SK-N-SH (cell line): ENCODE measurements around the gene AP1B1. TPM values are rescaled to one million over a fixed set of nuclear protein-coding genes. Genes with fewer than 3 reads are reported as not detected.
A peak's percentile ranks its signal among the peaks of the same experiment; 100 is the strongest.

Experiments used
- CTCF ChIA-PET: fragments of 300-600, 350-600 bp; formaldehyde crosslinking; extraction: SDS; loops from one replicate; lab custom pipeline; 2021; lab: Yijun Ruan, JAX
- POLR2A ChIA-PET: fragments of 350-600 bp; sonication (Branson Sonifier 250); formaldehyde crosslinking; extraction: SDS; loops from one replicate; lab custom pipeline; 2020; ENCODE audit warnings: antibody characterized with exemption, inconsistent platforms; lab: Yijun Ruan, JAX
- DNase-seq: peaks from one replicate; pipeline ENCODE4 v3.0.0; 2012
- H2AFZ ChIP-seq: fragments of 200-600 bp; sonication (generic); 2 replicates; pipeline ENCODE4 v1.8.1; 2016; ENCODE audit warnings: antibody characterized with exemption, mild to moderate bottlenecking, low read depth
- H3F3A ChIP-seq: fragments of 200-600 bp; sonication (generic); replicated peaks from 2 replicates; pipeline ENCODE3; 2016; ENCODE audit warnings: antibody characterized with exemption, mild to moderate bottlenecking; ENCODE audit not compliant: insufficient read depth
- H3K27ac ChIP-seq, 2 experiments: fragments of 200-500 bp in 1 of 2; fragments of 200-600 bp in 1 of 2; sonication (Bioruptor generic) in 1 of 2; sonication (generic), shearing (Covaris generic) in 1 of 2; 2 replicates each; pipeline versions ENCODE4 v1.5.1 to v1.6.1; 2014 to 2016; ENCODE audit warnings: low read depth in 2 of 2, inconsistent platforms in 1 of 2, low read length in 1 of 2, mild to moderate bottlenecking in 1 of 2, mixed read lengths in 1 of 2
- H3K27me3 ChIP-seq: fragments of 200-600 bp; sonication (generic), shearing (Covaris generic); 2 replicates; pipeline ENCODE4 v1.6.1; 2016; ENCODE audit warnings: mixed run types; ENCODE audit not compliant: insufficient read depth
- H3K36me3 ChIP-seq, 2 experiments: fragments of 200-500 bp in 1 of 2; fragments of 200-600 bp in 1 of 2; sonication (Bioruptor generic) in 1 of 2; sonication (generic) in 1 of 2; replicated peaks in 1 of 2; 2 replicates each; pipeline versions ENCODE3 to v1.5.1; 2014 to 2016; ENCODE audit warnings: low read length in 1 of 2, mild to moderate bottlenecking in 1 of 2; ENCODE audit not compliant: insufficient read depth in 2 of 2, control insufficient read depth in 1 of 2
- H3K4me1 ChIP-seq, 2 experiments: fragments of 200-500 bp in 1 of 2; fragments of 200-600 bp in 1 of 2; sonication (Bioruptor generic) in 1 of 2; sonication (generic), shearing (Covaris generic) in 1 of 2; 2 replicates each; pipeline versions ENCODE4 v1.5.1 to v1.6.1; 2014 to 2016; ENCODE audit warnings: low read depth in 1 of 2, low read length in 1 of 2, mixed run types in 1 of 2; ENCODE audit not compliant: insufficient read depth in 2 of 2, control insufficient read depth in 1 of 2
- H3K4me2 ChIP-seq: fragments of 200-600 bp; sonication (generic), shearing (Covaris generic); 2 replicates; pipeline ENCODE4 v1.6.1; 2017; ENCODE audit warnings: mixed run types
- H3K4me3 ChIP-seq, 2 experiments: fragments of 200-500 bp in 1 of 2; fragments of 200-600 bp in 1 of 2; sonication (Bioruptor generic) in 1 of 2; sonication (generic), shearing (Covaris generic) in 1 of 2; 2 replicates each; pipeline versions ENCODE4 v1.5.1 to v1.8.1; 2014 to 2016; ENCODE audit warnings: low read depth in 2 of 2, inconsistent platforms in 1 of 2, low read length in 1 of 2, mild to moderate bottlenecking in 1 of 2, mixed read lengths in 1 of 2, moderate library complexity in 1 of 2
- H3K79me2 ChIP-seq: fragments of 200-600 bp; sonication (generic); 2 replicates; pipeline ENCODE4 v1.8.1; 2017; ENCODE audit warnings: mild to moderate bottlenecking; ENCODE audit not compliant: insufficient read depth
- H3K9ac ChIP-seq: fragments of 200-600 bp; sonication (generic); 2 replicates; pipeline ENCODE4 v1.6.1; 2017; ENCODE audit warnings: mixed run types
- H3K9me2 ChIP-seq: fragments of 200-600 bp; sonication (generic); 2 replicates; pipeline ENCODE4 v1.6.1; 2017; ENCODE audit warnings: mixed run types
- H3K9me3 ChIP-seq: fragments of 200-600 bp; sonication (generic); 2 replicates; pipeline ENCODE4 v1.6.1; 2017; ENCODE audit warnings: mixed run types, mild to moderate bottlenecking, moderate library complexity
- H4K20me1 ChIP-seq: fragments of 200-600 bp; sonication (generic); 2 replicates; pipeline ENCODE4 v1.6.1; 2017; ENCODE audit warnings: mild to moderate bottlenecking, mixed run types; ENCODE audit not compliant: insufficient read depth
- CHD2 ChIP-seq: fragments of 150-350 bp; IDR thresholded peaks from 2 replicates; pipeline ENCODE4 v1.6.1; 2018; ENCODE audit warnings: low read length; ENCODE audit not compliant: partially characterized antibody
- JUND ChIP-seq: IDR thresholded peaks from 2 replicates; pipeline ENCODE4 v1.4.0; 2012
- MXI1 ChIP-seq: IDR thresholded peaks from 2 replicates; pipeline ENCODE4 v1.6.1; 2012; ENCODE audit warnings: mild to moderate bottlenecking, low read depth, low read length, improper control_type of control experiment
- POLR2AphosphoS5 ChIP-seq: IDR thresholded peaks from 2 replicates; pipeline ENCODE4 v1.6.1; 2012; ENCODE audit warnings: low read depth, low read length
- RAD21 ChIP-seq: IDR thresholded peaks from 2 replicates; pipeline ENCODE4 v1.6.1; 2012; ENCODE audit warnings: mild to moderate bottlenecking, low read length
- RCOR1 ChIP-seq: fragments of 150-350 bp; IDR thresholded peaks from 2 replicates; pipeline ENCODE4 v1.6.1; 2017; ENCODE audit warnings: antibody characterized with exemption, low read length
- RXRA ChIP-seq: IDR thresholded peaks from 2 replicates; pipeline ENCODE4 v1.4.0; 2012; ENCODE audit warnings: low read depth, mild to moderate bottlenecking, borderline replicate concordance
- SIN3A ChIP-seq: IDR thresholded peaks from 2 replicates; pipeline ENCODE4 v1.6.1; 2012; ENCODE audit warnings: low read depth, mild to moderate bottlenecking, low read length, moderate library complexity, borderline replicate concordance
- TCF12 ChIP-seq: IDR thresholded peaks from 2 replicates; pipeline ENCODE4 v1.4.0; 2012
- TEAD4 ChIP-seq: IDR thresholded peaks from 2 replicates; pipeline ENCODE4 v1.4.0; 2012; ENCODE audit warnings: mild to moderate bottlenecking, borderline replicate concordance; ENCODE audit not compliant: insufficient read depth
- USF2 ChIP-seq: fragments of 150-350 bp; IDR thresholded peaks from 2 replicates; pipeline ENCODE4 v1.6.1; 2017; ENCODE audit warnings: antibody characterized with exemption, low read length, low read depth, borderline replicate concordance
- WGBS: methylation state at CpG from one replicate; pipeline ENCODE4 v1.1.6; 2017; ENCODE audit warnings: low lambda C conversion rate; 5-methylcytosine and 5-hydroxymethylcytosine counted together
- polyA plus RNA-seq, 3 experiments: library from polyadenylated mRNA; depleted of rRNA; stranded (reverse); fragments of >200 nt; gene quantifications; 2 replicates each; pipeline ENCODE4 v1.2.3, GENCODE V29; 2012
- TF ChIP-seq, protein P1 (sequence below): IDR thresholded peaks from 2 replicates; pipeline ENCODE4 v1.4.0; 2012; ENCODE audit warnings: low read depth, borderline replicate concordance
- TF ChIP-seq, protein P2 (sequence below): IDR thresholded peaks from 2 replicates; pipeline ENCODE4 v1.4.0; 2012; ENCODE audit warnings: low read depth

AP1B1 gene
- polyA plus RNA-seq, 1 of the 3 experiments (the other 2 are of a cell fraction), result 51.9 TPM

GRCh38 chr22:29301716-29302401, 86.5 kb downstream of the AP1B1 start:
- Histone ChIP-seq H2AFZ (no peak overlapping the region), H3K9me2 (no peaks in the 10 kb centered on the region), H3K9me3 (no peaks in the 10 kb centered on the region), H4K20me1 (peaks cover 13% of the 10 kb centered on the region; the same call in 1 of the 2 replicates), H3K79me2 (no peaks in the 10 kb centered on the region), H3K27me3 (no peaks in the 10 kb centered on the region), H3F3A (peaks cover 41% of the 10 kb centered on the region), H3K4me1 (peaks cover 0 to 20% of the 10 kb centered on the region in 2 experiments; a peak in 1 of 4 replicates), H3K27ac (no peak overlapping the region; a peak in 1 of 4 replicates), H3K4me2 (no peak overlapping the region), H3K9ac (no peak overlapping the region), H3K4me3 (no peak overlapping the region), H3K36me3 (peaks cover 18 to 41% of the 10 kb centered on the region in 2 experiments)
- DNase-seq, result peak; percentile 17
- no peak for TF ChIP-seq RCOR1
- no peak for TF ChIP-seq CHD2
- TF ChIP-seq, protein P1, sequence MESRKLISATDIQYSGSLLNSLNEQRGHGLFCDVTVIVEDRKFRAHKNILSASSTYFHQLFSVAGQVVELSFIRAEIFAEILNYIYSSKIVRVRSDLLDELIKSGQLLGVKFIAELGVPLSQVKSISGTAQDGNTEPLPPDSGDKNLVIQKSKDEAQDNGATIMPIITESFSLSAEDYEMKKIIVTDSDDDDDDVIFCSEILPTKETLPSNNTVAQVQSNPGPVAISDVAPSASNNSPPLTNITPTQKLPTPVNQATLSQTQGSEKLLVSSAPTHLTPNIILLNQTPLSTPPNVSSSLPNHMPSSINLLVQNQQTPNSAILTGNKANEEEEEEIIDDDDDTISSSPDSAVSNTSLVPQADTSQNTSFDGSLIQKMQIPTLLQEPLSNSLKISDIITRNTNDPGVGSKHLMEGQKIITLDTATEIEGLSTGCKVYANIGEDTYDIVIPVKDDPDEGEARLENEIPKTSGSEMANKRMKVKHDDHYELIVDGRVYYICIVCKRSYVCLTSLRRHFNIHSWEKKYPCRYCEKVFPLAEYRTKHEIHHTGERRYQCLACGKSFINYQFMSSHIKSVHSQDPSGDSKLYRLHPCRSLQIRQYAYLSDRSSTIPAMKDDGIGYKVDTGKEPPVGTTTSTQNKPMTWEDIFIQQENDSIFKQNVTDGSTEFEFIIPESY, result no peak
- no peak for TF ChIP-seq JUND
- no peak for TF ChIP-seq TEAD4
- TF ChIP-seq RXRA, result no peak
- TF ChIP-seq USF2, result no peak
- no peak for TF ChIP-seq MXI1
- no peak for TF ChIP-seq POLR2AphosphoS5
- TF ChIP-seq TCF12, result no peak
- no peak for TF ChIP-seq RAD21
- 93% methylated on average over 15 of the region's 17 CpGs for WGBS
- ChIA-PET CTCF (interaction anchor here (0.6 to 4.2 kb wide), 3 partner anchors 12 to 80 kb away, joined by 3 to 24 read pairs (median 23); no protein-coding TSS in a partner anchor), POLR2A (no interaction called here)

- Histone ChIP-seq H3K36me3 (peaks cover 27 to 49% of the 10 kb centered on the region in 2 experiments), H3K4me2 (no peak overlapping the region), H2AFZ (no peak overlapping the region), H3K27ac (no peak overlapping the region), H3K9ac (no peak overlapping the region), H3K27me3 (no peaks in the 10 kb centered on the region), H3K9me2 (no peaks in the 10 kb centered on the region), H3K4me3 (no peak overlapping the region), H3K4me1 (peaks cover 0 to 19% of the 10 kb centered on the region in 2 experiments; a peak in 1 of 4 replicates), H4K20me1 (peaks cover 13% of the 10 kb centered on the region; the same call in 1 of the 2 replicates), H3F3A (peaks cover 45% of the 10 kb centered on the region), H3K9me3 (no peaks in the 10 kb centered on the region), H3K79me2 (no peaks in the 10 kb centered on the region)
- POLR2A ChIA-PET, result interaction anchor here (0.7 kb wide), 1 partner anchor 16 kb away, joined by 3 read pairs; no protein-coding TSS in a partner anchor
- peak; percentile 16 for DNase-seq
- CTCF ChIA-PET, result interaction anchor here (0.6 to 4.2 kb wide), 3 partner anchors 13 to 81 kb away, joined by 3 to 24 read pairs (median 4); no protein-coding TSS in a partner anchor
- TF ChIP-seq, protein P2, sequence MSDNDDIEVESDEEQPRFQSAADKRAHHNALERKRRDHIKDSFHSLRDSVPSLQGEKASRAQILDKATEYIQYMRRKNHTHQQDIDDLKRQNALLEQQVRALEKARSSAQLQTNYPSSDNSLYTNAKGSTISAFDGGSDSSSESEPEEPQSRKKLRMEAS, result no peak
- TF ChIP-seq SIN3A (peak; percentile 58; the same call in 1 of the 2 replicates), POLR2AphosphoS5 (0 out of 2 replicates have a peak, but pooled peaks have one; percentile 15), RCOR1 (no peak), JUND (peak; percentile 5; the same call in 1 of the 2 replicates)
- 96% methylated on average over 10 of the region's 10 CpGs for WGBS
Measured at GRCh38 chr22:29300807-29301601, 87.4 kb downstream of the AP1B1 start.
